HG03521 (cell line): ENCODE results near the gene IP6K3.

Source experiments
- ATAC-seq: cut with Tn5 transposase; IDR thresholded peaks from one replicate; pipeline ENCODE4 v1.9.1; 2021; ENCODE audit warnings: mild to moderate bottlenecking, moderate library complexity; ENCODE audit not compliant: unreplicated experiment

Gene IP6K3

GRCh38 chr6:33778444-33779121 lies 31.9 kb upstream of the IP6K3 start:
- no peak for ATAC-seq

- no peak for ATAC-seq
Observed at GRCh38 chr6:33777398-33778388, 31.0 kb upstream of the IP6K3 start.

- no peak for ATAC-seq
Observed at GRCh38 chr6:33776764-33777163, 30.1 kb upstream of the IP6K3 start.

- ATAC-seq, result no peak
Observed at GRCh38 chr6:33776186-33776585, 29.5 kb upstream of the IP6K3 start.

- no peak for ATAC-seq
Observed at GRCh38 chr6:33774774-33775173, 28.1 kb upstream of the IP6K3 start.

- ATAC-seq, result no peak
Observed at GRCh38 chr6:33772902-33773472, 26.3 kb upstream of the IP6K3 start.

GRCh38 chr6:33772082-33772830 lies 25.6 kb upstream of the IP6K3 start:
- no peak for ATAC-seq

GRCh38 chr6:33771146-33772081 lies 24.7 kb upstream of the IP6K3 start:
- no peak for ATAC-seq

GRCh38 chr6:33770833-33771145 lies 24.1 kb upstream of the IP6K3 start:
- no peak for ATAC-seq

- ATAC-seq, result no peak
Observed at GRCh38 chr6:33770124-33770832, 23.6 kb upstream of the IP6K3 start.

- ATAC-seq, result no peak
Observed at GRCh38 chr6:33769248-33769821, 22.6 kb upstream of the IP6K3 start.

- no peak for ATAC-seq
Observed at GRCh38 chr6:33768644-33769120, 22.0 kb upstream of the IP6K3 start.

- ATAC-seq, result no peak
Observed at GRCh38 chr6:33766921-33767907, 20.5 kb upstream of the IP6K3 start.

GRCh38 chr6:33765368-33765767 lies 18.7 kb upstream of the IP6K3 start:
- ATAC-seq, result no peak

- no peak for ATAC-seq
Observed at GRCh38 chr6:33764036-33764435, 17.3 kb upstream of the IP6K3 start.

- no peak for ATAC-seq
Observed at GRCh38 chr6:33763483-33763882, 16.8 kb upstream of the IP6K3 start.

- no peak for ATAC-seq
Observed at GRCh38 chr6:33762713-33763112, 16.0 kb upstream of the IP6K3 start.
